ENCODE data around the gene APOBEC3H.

APOBEC3H gene

DNA sequence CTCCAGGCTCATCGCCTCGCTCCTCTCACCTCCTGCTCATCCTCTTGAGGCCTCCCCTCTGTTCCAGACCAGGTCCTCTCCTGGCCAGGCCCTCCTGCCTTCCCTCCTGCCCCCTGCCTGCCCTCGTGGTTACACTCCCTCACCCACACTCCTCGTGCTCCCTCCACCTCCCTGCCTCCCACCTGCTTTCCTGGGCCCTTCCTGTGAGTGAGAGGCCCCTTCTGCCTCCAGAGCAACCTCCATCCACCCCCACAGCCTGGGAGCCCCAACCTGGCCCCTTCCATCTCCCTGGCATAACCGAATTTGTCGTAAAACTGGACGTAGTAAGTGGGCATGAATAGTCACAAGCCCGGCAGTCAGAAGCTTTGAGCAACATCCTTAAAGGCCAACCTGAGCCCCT, 15.4 kb upstream of the APOBEC3H start:
- DNase-seq: no peak

DNA sequence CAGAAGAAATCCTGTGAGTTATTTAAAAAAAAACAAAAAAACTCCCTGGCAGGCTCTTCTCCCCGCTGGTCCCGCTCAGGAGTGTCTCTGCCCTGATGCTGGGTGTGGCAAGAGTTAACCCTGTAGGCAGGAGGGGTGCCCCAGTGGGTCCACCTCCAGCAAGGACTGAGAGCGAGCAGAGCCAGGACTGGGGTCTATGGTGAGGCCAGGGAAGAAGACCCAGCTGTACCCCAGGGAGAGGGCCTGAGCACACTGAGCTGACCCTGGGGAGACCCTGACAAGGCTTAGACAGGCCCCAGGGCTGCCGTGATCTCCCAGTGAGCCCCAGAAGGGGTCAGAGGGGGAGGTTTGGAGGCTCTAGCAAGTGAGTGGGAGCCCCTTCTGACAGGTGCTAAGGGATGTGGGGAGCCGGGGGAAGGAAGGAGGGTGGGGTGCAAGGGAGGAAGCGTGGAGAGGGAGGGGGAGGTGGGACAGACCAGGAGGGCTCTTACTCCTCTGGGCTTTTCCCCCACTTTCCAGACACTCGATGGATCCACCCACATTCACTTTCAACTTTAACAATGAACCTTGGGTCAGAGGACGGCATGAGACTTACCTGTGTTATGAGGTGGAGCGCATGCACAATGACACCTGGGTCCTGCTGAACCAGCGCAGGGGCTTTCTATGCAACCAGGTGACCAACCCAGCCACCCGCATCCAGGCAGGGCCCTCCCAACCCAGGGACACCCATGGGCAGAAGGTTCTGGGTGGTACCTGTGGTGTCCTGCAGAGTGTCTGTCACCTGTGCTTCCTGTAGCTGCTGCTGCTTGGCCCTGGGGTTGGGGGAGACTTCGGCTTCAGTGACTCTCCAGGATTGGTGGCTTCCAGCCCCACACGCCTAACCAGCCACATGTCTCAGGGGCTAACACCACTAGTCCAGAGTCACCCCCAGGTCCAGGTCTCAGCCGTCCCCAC, 13.6 kb upstream of the APOBEC3H start:
- no peak for DNase-seq

DNA sequence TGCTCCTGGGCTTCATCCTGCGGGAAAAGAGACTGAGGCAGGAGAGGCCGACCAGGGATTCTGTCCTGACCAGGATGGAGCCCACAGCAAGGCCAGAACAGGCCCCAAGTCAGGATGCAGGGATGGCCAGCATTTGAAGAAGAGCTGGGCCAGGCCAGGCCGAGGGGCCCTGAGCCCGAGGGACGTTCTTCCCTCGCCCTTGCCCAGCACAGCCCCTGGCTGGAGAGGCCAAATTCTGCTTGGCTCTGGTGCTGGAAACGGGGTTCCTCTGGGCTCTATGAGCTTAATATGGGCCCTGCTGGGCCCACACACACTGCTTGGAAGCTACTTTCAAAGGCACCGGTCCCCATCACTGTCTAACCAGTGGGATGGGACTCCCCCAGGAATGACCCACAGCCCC, 12.4 kb upstream of the APOBEC3H start:
- DNase-seq: no peak

DNA sequence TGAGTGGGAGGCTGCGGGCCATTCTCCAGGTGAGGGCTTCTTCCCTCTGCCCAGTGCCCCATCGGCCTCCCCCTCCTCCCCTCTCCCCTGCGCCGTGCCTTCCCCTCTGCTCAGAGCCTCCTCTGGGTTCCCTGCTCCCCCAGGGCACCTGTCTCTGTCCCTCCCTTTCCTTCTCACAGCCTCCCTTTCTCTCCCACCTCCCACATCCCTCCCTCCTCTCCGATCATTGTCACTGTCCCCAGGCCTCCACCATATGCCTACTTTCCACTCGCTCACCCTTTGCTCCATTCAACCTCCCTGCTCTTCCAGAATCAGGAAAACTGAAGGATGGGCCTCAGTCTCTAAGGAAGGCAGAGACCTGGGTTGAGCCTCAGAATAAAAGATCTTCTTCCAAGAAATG, 9.9 kb upstream of the APOBEC3H start:
- DNase-seq: no peak

DNA sequence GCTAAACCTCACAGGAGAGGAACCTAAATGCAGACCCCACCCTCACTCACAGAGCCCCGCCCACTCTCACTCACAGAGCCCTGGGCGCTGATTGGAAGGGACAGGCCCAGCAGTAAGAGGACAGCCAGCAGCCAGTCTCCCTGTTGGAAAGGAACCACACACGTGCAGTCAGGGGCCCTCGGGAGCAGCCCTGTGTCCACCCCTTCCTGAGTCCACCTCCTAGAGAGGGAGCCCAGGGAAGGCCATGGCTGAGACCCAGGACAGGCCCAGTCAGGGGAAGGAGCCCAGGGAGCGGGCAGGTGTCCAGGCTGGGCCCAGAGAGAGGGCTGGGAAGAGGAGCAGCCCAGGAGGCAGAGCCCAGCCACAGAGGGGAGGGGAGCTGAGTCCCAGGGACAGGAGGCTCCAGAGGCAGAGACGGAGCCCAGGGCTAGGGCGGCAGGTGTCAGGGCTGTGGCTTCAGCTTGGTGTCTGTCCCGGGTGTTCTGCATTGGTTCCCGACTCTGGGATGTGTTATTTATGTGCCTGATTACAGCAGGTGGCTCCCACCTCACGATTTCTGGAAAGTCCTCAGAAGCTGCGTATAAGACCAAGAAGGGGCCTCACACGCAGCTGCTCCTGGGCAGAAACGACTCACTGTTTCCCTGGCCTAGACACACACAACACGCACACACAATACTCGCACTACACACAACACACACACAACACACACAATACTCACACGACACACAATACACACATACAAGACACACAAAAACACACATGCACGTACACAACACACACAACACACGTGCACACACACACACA, 9.0 kb upstream of the APOBEC3H start:
- no peak for DNase-seq

DNA sequence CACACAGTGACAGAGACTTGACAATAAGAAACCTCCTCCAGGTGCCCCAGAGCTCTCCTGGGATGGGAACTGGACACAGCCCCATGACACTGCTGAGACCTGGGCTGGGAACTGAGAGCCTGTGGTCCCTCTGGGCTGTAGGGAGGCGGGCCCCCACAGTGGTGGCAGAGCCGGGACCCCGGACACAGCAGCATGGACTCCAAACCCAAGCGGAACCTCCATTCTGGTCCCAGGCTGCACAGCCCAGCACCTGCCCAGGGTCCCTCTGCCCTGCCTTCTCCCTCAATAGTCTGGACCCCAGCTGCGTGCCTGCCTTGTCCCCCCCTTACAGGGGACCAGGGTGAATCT, 8.4 kb upstream of the APOBEC3H start:
- DNase-seq: no peak

DNA sequence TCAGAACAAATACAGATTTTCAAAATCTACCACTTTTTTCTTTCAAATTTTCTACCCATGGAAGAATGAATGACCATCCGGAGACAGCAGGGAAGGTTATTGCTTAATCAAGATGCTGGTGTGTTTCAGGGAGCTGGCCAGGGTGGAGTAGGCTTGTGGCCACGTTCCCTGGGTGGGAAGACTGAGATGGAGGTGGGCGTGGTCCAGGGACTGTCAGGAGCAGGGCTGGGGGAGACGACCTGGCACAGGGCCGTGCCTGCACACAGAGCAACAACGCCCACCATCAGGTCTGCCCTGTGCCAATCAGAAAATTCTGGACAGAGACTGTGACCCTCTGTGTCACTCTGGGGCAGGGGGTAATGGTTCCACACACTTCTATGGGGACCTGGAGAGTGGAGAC, 7.1 kb upstream of the APOBEC3H start:
- no peak for DNase-seq

DNA sequence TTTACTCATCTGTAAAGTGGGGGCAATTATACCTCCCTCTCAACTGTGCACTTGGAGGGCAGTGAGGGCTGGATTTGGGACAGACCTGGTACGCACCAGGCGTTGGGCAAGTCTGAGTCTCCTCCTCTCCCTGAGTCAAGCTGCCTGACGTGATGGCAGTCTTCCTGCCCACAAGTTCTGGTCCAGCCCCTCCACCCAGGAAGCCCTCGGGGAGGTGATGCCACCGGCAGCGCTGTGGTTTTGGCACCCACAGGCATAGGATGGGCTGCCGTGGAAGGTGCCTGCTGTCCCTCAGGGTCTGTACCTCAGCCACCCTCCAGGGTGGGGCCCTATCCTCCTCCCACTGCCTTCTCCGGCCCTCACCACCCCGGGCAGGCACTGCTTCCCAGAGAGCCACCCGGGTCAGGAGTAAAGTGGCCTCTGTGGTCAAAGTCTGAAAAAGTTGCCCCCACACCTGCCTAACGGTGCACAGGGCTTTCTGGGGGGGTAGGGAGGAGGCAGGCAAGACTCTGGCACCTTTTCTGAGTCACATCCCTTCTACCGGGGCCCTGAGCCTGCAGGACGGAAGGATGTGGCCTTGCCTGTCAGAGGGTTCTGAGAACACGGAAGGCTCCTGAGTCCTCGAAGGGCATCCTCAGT, 6.5 kb upstream of the APOBEC3H start:
- no peak for DNase-seq

DNA sequence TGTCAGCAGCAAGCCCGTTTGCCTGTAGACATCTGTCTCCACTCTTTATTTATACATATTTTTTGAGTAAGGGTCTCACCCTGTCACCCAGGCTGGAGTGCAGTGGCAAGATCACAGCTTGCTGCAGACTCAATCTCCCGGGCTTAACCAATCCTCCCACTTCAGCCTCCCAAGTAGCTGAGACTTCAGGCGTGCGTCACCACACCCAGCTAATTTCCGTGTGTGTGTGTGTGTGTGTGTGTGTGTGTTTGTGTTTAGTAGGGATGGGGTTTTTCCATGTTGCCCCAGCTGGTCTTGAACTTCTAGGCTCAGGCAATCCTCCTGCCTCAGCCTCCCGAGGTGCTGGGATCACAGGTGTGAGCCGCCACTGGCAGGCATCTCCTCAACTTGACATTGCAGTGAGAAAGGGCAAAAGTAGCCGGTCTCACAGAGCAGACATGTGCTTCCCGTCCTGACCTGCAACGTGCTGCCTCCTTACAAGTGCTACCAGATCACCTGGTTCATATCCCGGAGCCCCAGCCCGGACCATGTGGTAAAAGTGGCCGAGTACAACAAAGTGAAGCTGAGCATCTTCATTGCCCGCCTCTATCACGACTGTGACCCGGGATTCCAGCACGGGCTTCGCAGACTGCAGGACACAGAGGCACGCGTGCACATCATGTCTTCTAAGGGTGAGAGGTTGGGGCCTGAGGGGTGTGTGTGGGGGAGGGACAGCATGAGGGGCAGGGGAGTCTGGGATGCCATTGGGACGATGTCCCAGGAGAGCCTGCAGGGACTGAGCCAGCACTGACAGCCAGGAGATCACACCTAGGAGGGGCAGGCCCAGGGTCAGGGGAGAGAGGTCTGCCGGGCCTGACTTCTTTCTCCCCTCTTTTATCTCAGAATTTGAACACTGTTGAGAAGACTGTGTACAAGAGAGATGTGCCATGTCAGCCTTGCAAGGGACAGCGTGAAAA, 5.6 kb upstream of the APOBEC3H start:
- no peak for DNase-seq

DNA sequence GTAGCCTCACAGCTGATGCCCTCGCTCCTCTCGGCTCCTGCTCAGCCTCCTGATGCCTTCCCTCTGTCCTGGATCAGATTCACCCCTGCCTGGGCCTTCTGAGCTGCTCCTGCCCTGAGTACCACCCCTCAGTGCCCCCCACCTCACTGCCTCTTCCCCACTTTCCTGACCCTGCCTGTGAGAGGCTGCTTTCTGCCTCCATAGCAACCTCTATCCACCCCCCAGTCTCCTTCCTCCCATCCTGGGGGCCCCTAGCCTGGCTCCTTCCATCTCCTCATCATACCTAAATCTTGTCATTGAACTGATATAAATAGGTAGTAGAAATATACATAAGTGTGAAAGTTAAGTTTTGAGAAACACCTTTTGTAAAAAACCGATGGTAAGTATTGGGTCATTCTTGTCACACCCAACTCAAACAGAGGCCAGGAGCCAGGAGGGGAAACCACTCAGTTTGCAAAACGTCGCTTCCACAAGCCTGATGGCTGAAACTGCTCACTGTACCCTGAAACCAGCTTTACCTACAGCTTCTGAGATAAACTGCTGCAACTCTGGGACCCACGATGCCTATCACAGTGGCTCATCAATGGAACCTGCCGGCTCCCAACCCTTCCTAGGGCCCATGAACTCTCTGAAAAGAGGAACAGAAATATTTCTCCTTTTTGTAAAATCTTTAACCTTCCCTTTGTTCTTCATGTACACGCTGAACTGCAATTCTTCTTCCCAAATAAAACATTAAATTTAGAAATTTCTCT, 4.8 kb upstream of the APOBEC3H start:
- no peak for DNase-seq

DNA sequence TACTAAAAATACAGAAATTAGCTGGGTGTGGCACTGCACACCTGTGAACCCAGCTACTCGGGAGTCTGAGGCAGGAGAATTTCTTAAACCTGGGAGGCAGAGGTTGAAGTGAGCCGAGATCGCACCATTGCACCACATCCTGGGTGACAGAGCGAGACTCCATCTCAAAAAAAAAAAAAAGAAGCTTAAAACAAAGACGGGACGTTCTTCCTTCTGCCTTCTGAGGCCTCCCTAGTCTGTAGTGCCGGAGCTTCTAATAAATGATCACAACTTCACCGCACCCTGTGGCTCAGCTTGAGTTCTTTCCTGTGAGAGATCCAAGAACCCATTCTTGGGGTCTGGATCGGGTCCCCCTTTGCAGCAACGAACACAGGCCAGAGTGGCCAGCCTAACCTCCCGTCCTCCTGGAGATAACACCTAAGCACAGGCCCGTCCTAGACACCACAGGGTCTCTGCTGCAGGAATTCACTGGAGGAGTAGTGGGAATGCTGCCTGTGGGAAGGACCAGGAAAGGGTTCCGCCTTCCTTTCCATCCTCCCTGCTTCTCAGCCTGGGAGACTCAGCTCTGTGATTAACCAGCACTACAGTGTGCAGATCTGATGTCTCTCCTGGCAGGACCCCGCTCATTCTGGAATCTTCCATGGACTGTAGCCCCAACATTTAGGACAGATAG, 2.2 kb upstream of the APOBEC3H start:
- DNase-seq: no peak

DNA sequence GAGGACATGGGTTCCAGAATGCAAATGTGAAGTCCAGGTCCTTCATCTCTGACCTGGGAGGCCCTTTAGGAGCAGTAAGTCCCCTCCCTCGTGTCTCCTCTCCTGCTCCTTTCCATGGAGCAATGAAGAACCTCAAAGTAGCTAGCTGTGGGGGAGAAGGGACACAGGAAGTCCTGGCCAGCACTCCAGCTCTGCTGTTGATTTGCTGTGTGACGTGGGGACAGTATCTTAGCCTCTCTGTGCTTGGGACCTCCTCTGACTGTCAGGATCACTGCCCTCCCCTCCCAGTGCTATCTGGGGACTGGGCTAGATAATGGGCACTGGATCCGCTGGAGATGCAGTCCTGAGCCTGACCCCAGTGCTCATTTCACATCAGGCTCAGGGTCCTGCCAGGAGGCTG, 1.1 kb upstream of the APOBEC3H start:
- no peak for DNase-seq

DNA sequence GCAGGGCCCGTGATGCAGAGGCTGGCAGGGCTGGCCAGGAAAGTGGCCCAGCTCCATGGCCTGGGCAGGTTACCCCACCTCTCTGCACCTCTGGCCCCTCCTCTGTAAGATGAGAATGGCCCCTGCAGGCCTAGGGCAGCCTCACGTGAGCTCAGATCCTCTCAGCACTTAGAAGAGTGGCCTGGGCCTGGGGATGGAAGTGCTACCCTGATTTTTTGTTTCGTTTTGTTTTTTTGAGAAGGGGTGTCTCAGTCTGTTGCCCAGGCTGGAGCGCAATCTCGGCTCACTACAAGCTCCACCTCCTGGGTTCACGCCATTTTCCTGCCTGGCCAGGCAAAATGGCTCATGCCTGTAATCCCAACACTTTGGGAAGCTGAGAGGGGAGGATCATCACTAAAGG, 982 bp downstream of the APOBEC3H start:
- no peak for DNase-seq

DNA sequence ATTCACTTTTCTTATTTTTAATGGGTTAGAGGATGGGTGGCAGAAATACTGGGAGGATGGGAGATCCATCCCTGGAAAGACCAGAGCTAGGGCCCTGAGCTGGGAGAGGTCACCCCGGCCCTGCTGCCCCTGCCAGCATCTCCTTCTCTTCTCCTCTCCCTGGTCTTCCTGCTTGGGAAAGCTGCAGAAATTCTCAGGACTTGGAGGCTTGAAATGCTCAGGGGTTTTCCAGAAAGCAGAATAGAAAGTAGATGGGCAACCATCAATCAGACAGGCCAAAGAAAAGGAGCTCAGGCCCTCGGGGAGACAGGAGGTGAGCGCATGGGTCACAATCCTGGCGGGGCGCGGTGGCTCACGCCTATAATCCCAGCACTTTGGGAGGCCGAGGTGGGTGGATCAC, 1.5 kb downstream of the APOBEC3H start:
- no peak for DNase-seq

DNA sequence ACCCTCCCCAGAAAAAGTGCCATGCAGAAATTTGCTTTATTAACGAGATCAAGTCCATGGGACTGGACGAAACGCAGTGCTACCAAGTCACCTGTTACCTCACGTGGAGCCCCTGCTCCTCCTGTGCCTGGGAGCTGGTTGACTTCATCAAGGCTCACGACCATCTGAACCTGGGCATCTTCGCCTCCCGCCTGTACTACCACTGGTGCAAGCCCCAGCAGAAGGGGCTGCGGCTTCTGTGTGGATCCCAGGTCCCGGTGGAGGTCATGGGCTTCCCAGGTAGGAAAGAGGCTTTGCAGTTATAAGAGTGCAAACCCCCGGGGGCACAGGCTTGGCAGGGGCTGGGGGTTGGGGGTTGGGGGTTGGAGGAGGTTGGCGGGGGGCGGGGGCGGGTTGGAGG, 4.2 kb downstream of the APOBEC3H start:
- DNase-seq: no peak

DNA sequence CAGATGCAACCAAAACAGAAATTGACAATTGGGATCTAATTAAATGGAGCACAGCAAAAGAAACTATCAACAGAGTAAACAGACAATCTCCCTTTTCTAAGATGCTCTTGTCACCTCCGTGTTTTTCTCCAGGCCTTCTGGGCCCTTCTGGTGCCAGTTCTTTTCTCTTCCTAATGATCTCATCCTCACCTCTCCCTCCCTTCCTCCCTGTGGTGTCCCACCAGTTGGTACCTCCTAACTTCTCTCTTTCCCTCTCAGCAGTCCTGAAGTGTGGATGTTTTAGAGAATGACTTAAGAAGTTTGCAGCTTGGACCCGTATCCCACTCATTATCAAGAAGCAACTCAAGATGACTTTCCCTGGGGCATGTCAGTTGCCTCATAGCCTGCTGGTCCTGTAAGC, 6.4 kb downstream of the APOBEC3H start:
- no peak for DNase-seq

DNA sequence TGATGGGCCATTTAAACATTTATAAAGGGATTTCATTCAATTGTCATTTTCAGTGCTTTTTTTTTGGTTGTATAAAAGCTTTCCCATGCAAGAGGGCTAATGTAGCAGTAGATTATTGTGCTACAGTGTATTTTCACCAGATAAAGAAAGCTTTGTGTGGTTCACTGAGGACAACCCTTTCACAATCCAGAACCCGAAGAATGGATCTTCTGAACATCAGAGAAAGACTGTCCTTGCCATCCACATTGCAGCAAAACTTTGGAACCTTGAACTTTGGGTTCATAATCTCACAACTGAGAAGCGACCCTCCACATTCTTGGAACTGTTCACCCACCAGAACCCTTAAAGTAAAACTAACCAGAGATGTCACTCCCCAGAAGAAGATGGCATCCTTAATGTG, 9.3 kb downstream of the APOBEC3H start:
- no peak for DNase-seq

DNA sequence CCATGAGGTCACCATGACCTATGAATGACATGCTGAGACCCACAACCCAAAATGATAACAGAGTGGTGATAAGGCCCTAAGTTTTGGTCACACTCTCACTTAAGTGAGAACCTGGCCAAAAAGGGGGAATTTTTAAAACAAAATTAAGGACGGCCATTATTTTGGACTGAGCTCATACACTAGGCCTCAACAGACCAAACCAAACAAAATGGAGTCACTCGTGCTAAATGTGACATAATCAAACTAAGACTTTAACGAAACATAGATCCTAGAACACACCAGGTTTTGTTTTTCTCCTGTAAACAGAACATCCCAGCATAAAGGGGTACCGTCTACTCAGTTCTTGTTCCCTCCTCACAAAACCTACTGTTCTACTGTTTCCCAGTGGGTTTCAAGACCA, 11.4 kb downstream of the APOBEC3H start:
- DNase-seq: no peak

DNA sequence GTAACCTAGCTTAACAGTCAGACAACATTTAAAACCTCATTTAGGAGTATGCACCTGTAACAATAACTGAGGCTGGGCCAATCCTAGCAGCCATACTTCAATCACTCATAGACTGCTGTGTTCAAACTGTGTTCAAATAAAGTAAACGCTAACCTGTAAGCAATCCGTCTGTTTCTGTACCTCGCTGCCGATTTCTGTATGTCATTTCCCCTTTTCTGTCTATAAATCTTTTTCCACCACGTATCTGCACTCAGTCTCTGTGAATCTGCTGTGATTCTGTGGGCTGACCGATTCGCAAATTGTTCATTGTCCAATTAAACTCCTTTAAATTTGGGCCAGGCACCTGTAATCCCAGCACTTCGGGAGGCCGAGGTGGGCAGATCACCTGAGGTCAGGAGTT, 12.3 kb downstream of the APOBEC3H start:
- no peak for DNase-seq

DNA sequence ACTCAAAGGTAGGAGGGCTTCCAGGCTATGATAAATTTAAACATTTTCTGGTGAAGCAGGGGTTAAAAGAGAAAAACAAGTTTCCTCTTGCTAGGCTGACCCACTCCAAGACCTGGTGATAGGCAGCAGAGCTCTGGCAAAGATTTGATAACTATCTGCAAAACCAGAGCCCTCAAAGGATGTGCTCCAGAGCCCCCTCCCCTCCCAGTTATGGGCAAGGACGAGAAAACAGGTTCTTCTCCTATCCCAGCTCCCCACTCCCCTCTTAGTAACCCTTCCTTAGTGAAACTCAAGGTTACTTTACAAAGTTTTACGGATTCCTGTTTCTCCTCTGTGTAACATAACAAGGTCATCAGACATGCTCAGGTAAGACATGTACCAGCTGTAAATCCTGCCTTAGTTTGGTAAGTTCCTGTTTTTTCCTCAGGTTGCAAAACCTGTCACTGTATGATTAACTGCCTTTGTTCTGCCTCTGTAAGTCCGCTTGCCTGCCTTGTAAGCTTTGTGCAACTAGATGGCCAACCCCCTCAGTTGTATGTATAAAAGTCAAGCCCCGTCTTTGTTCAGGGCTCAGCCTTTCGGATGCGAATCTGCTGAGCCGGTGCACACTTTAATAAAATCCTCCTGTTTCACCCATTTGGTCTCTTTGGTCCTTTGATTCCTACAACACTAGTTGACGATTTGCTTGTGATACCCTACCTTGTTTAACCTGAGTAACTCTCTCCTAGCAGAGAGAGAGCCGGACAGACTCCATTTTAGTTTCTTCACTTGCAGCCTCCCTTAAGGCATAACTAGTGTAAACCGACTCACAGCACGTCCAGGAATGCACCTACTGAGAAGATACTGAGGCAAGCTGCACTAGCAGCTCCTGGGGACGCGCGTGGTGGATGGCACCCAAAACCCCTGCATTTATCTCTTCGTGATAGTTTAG, 13.9 kb downstream of the APOBEC3H start:
- DNase-seq: no peak
